Astrocyte (in vitro differentiated cells and primary cell): ENCODE data around the gene COPS7A.

Experiments used
- CTCF ChIP-seq: IDR thresholded peaks from 2 replicates; pipeline ENCODE4 v1.5.1; 2011; ENCODE audit warnings: low read depth, mild to moderate bottlenecking, inconsistent platforms, low read length, moderate library complexity; ENCODE audit not compliant: insufficient read depth
- EZH2 ChIP-seq: IDR thresholded peaks from 2 replicates; pipeline ENCODE4 v1.6.1; 2012; ENCODE audit warnings: mild to moderate bottlenecking, low read length, inconsistent platforms; ENCODE audit not compliant: insufficient read depth

- TF ChIP-seq CTCF (no peak), EZH2 (no peak)
These were observed 50.7 kb downstream of the COPS7A start for GRCh38 chr12:6774499-6775062.
